PFSK-1 (cell line): ENCODE measurements around the gene DRAXIN.

ENCODE experiments used
- FOXP2 ChIP-seq: optimal IDR thresholded peaks from 2 replicates; pipeline ENCODE3; 2011; ENCODE audit warnings: borderline replicate concordance, control low read depth, inconsistent platforms; ENCODE audit not compliant: insufficient read depth; ENCODE audit errors: extremely low read length, extremely low read depth
- POLR2AphosphoS5 ChIP-seq: IDR thresholded peaks from 2 replicates; pipeline ENCODE4 v1.6.1; 2012; ENCODE audit warnings: low read depth, mild to moderate bottlenecking, control low read depth, low read length, moderate library complexity
- REST ChIP-seq, 2 experiments: IDR thresholded peaks; 2 replicates each; pipeline versions ENCODE4 v1.6.1 to v1.8.0; 2011 to 2012; ENCODE audit warnings: low read depth in 2 of 2, low read length in 2 of 2, control low read depth in 1 of 2, inconsistent platforms in 1 of 2, mild to moderate bottlenecking in 1 of 2, moderate library complexity in 1 of 2; ENCODE audit not compliant: insufficient read depth in 1 of 2
- SIN3A ChIP-seq: IDR thresholded peaks from 2 replicates; pipeline ENCODE4 v1.6.1; 2012; ENCODE audit warnings: mild to moderate bottlenecking, low read length, moderate library complexity, borderline replicate concordance; ENCODE audit not compliant: insufficient read depth
- TAF1 ChIP-seq: IDR thresholded peaks from 2 replicates; pipeline ENCODE4 v1.6.1; 2012; ENCODE audit warnings: low read length, control low read depth, borderline replicate concordance; ENCODE audit not compliant: insufficient read depth

The DRAXIN gene

GRCh38 chr1:11729498-11730428 lies 38.3 kb downstream of the DRAXIN start:
- no peak for TF ChIP-seq POLR2AphosphoS5
- TF ChIP-seq REST (IDR thresholded peaks at IDR 0.05; ENCODE audit: insufficient read depth in 1 of 2, low read depth in 2 of 2, low read length in 2 of 2) = no peak
- no peak for TF ChIP-seq FOXP2
- TF ChIP-seq TAF1 = no peak
- no peak for TF ChIP-seq SIN3A

DNA sequence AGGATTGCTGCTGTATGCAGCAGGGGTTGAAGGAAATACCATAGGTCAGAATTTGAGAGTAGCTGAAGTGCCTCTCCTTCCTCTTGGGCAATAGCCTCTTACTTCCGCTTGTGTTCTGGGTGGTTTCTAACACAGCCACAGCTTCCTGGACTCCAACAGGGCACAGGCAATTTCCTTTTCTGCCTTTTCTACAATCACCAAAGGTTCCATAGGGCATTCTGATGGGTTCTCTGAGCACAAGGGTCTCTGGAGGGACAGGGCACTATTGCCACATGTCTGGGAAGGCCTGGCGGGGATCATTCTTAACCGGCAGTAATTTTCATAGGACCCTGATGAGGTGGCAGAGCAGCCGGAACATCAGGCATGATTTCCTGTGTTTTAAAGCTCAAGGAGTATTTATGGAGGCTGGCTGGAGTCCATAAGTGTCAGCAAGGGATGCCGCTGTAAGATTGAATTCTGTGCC lies 39.0 kb downstream of the DRAXIN start:
- TF ChIP-seq REST (IDR thresholded peaks at IDR 0.05; ENCODE audit: insufficient read depth in 1 of 2, low read depth in 2 of 2, low read length in 2 of 2) = no peak
- TF ChIP-seq POLR2AphosphoS5 = no peak
- TF ChIP-seq FOXP2 = no peak
- no peak for TF ChIP-seq SIN3A
- no peak for TF ChIP-seq TAF1

DNA sequence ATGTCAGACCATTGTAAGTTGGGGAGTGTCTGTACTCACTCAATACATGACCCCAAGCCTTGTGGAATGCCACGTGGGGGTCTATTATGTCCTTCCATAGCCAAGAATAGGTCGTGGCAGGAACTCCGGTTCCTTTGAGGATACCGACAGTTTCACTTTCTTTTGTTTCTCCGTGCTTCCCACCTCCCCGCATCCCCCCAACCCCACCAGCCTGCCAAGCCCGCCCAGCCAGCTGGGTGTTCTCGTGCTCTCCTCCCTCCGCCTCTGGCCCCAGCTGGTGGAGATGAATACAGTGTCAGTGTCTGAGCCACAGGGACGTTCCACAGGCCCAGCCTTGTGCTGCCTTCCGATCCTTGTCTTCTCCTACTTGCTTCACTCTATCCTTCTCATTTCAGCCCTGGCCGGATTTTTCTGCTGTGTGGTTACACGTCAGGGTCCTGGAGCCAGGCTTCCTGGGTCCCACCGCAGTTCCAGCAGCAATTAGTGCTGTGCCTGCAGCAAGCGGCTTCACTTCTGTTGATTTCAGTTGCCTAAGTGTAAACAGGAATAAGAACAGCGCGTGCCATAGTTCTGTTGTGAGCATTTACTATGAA lies 40.3 kb downstream of the DRAXIN start:
- no peak for TF ChIP-seq FOXP2
- no peak for TF ChIP-seq TAF1
- TF ChIP-seq REST (IDR thresholded peaks at IDR 0.05; ENCODE audit: insufficient read depth in 1 of 2, low read depth in 2 of 2, low read length in 2 of 2) = no peak
- no peak for TF ChIP-seq POLR2AphosphoS5
- TF ChIP-seq SIN3A = no peak

- no peak for TF ChIP-seq FOXP2
- no peak for TF ChIP-seq TAF1
- no peak for TF ChIP-seq POLR2AphosphoS5
- no peak for TF ChIP-seq SIN3A
- no peak for TF ChIP-seq REST (IDR thresholded peaks at IDR 0.05; ENCODE audit: insufficient read depth in 1 of 2, low read depth in 2 of 2, low read length in 2 of 2)
Observed at GRCh38 chr1:11733306-11733705, 41.8 kb downstream of the DRAXIN start.

DNA sequence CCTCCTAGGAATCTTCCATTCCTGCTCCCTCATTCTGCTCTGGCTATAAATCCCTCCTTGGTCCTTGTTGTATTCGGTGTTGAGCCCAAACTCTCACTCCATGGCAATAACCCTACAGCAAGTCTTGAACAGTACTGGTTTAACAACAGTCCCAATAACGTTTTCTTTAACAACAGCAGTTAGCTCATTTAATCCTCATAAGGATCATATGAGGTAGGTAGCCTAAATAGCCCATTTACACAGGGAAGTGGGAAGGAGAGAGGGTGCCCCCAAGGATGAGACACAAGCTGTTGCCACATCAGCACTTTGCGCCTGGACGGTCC lies 44.0 kb downstream of the DRAXIN start:
- no peak for TF ChIP-seq SIN3A
- TF ChIP-seq FOXP2 = no peak
- TF ChIP-seq POLR2AphosphoS5 = no peak
- TF ChIP-seq REST (IDR thresholded peaks at IDR 0.05; ENCODE audit: insufficient read depth in 1 of 2, low read depth in 2 of 2, low read length in 2 of 2) = no peak
- TF ChIP-seq TAF1 = no peak
